ENCODE data around the gene LRRC45. TPM values are rescaled to one million over a fixed set of nuclear protein-coding genes. Genes with fewer than 3 reads are reported as not detected.

LRRC45 gene
- total and polyA plus RNA-seq, 9 donors, result 0.67 to 16.4 (median 7.1) TPM

DNA sequence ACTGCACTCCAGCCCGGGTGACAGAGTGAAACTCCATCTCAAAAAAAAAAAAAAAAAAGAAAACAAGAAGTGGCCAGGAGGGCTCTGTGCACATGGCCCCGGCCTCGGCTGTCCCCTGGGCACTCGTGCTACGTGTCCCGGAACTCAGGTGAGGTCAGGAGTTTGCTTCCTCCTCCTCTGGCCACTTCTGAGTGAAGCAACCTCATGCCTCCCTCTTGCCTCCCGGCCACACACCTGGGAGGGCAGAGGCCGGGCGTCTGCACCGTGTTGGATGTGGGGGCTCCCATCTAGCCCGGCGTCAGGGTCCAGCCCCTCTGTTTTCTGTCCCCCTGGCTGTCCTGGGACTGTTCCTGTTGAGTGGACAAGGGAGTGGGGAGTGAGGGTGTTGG is 23.5 kb upstream of the LRRC45 start:
- Histone ChIP-seq H3K4me3 (no peak overlapping the region), H3K9me3 (no peaks in the 10 kb centered on the region), H3K27ac (no peak overlapping the region), H3K4me1 (ENCODE audit: insufficient read depth) (peaks cover 7% of the 10 kb centered on the region), H3K36me3 (no peaks in the 10 kb centered on the region), H3K27me3 (no peaks in the 10 kb centered on the region)
- 82 to 92% (median 89%) methylated on average over 12 of the region's 12 CpGs for WGBS, 3 donors
- intact Hi-C loops (cut with DNase I), result loop anchor here in 1 of 4 donors (10.0 kb wide), 1 partner anchor 55 kb away; the partner anchor contains the start of genes GPS1 and RFNG
- no peak for DNase-seq
- TF ChIP-seq, protein P1, sequence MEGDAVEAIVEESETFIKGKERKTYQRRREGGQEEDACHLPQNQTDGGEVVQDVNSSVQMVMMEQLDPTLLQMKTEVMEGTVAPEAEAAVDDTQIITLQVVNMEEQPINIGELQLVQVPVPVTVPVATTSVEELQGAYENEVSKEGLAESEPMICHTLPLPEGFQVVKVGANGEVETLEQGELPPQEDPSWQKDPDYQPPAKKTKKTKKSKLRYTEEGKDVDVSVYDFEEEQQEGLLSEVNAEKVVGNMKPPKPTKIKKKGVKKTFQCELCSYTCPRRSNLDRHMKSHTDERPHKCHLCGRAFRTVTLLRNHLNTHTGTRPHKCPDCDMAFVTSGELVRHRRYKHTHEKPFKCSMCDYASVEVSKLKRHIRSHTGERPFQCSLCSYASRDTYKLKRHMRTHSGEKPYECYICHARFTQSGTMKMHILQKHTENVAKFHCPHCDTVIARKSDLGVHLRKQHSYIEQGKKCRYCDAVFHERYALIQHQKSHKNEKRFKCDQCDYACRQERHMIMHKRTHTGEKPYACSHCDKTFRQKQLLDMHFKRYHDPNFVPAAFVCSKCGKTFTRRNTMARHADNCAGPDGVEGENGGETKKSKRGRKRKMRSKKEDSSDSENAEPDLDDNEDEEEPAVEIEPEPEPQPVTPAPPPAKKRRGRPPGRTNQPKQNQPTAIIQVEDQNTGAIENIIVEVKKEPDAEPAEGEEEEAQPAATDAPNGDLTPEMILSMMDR (IDR thresholded peaks at IDR 0.05), result no peak
- TF ChIP-seq EP300 (IDR thresholded peaks at IDR 0.05), result no peak
- TF ChIP-seq POLR2A (IDR thresholded peaks at IDR 0.05), result no peak

DNA sequence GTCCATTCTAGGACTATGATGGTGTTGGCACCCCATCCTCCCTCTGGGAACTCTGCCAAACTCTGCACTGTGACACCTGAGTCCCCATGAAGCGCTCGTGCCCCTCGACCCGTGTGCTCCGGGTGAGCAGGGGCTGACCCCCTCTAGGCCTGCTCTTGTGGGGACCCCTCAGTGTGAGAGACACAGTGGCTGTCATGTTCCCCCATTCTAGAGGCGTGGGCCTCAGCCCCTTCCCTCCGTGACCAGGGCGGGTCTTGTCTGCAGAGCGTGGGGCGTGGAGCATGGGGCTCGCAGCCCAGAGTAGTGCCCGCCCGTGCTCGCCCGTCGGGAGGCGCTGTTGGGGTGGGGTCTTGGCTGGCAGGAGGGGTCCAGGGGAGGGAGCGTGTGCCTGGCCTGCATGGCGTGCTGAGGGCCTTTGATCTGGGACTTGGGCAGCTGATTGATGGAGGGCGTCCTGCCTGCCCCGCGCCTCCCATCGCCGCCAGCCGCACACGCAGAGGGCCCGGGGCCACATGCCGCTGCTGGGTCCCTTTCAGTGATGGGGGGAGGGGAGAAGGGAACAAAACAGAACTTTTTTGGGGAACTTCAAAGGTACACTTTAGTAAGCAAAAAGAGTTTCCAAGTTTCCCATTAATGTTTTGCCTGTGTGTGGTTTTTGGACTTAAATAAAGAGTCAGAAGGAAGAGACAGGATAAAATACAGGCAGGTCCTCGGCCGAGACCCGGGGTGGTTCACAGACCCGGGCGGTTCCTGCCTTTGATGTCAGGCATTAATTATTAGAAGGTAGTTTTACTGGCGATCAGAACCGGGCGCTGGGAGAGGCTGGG is 22.9 kb upstream of the LRRC45 start:
- Histone ChIP-seq H3K36me3 (no peaks in the 10 kb centered on the region), H3K4me3 (no peak overlapping the region), H3K9me3 (no peaks in the 10 kb centered on the region), H3K27ac (no peak overlapping the region), H3K4me1 (ENCODE audit: insufficient read depth) (peaks cover 7% of the 10 kb centered on the region), H3K27me3 (no peaks in the 10 kb centered on the region)
- TF ChIP-seq POLR2A (IDR thresholded peaks at IDR 0.05), result no peak
- TF ChIP-seq EP300 (IDR thresholded peaks at IDR 0.05), result no peak
- TF ChIP-seq, protein P1 (IDR thresholded peaks at IDR 0.05), result no peak
- WGBS, 3 donors, result 76 to 83% (median 77%) methylated on average over 36 of the region's 36 CpGs
- no peak for DNase-seq
- intact Hi-C loops (cut with DNase I), result loop anchor here in 2 of 4 donors (5.0 to 10.0 kb wide), 2 partner anchors 38 to 55 kb away; partner anchors contain the start of genes GPS1 (in 1 of the 2), NOTUM (in 1 of the 2) and RFNG (in 1 of the 2)

DNA sequence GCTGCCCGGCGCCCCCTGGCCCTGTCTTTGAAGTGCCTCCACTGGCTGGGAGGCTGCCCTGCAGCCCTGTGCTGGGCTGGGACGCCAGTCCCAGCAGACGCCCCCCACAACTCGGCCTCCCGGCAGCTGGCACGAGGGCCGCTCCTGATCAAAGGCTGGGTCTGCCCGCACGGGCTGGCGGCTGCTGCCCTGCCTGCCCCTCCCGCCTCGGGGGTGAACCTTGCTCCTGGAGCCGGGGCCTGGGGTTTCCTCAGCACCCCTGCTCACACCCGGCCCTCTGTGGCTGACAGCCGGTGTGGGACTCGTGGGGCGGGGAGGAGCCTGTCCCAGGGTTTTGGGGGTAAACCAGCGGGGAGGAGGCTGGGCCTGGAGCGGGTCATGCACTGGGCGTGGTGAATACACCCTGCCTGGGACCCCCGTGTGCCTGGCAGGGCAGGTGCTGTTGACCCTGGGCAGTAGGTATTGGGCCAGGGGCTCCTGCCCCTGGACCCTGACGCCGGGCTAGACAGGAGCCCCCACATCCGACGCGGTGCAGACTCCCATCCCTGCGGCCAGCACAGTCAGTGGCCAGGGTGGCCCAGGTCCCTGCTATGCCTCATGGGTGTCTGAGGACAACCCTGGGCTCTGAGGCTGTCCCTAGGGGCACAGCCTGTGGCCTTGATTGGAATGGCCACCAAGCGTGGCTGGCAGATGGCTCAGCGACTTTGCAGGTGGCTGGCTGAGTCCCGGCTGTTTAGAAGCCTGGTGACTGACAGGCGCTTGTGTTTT is 22.1 kb upstream of the LRRC45 start:
- Histone ChIP-seq H3K27me3 (no peaks in the 10 kb centered on the region), H3K9me3 (no peaks in the 10 kb centered on the region), H3K4me3 (no peak overlapping the region), H3K36me3 (no peaks in the 10 kb centered on the region), H3K27ac (no peak overlapping the region), H3K4me1 (ENCODE audit: insufficient read depth) (peaks cover 7% of the 10 kb centered on the region)
- 77 to 90% (median 85%) methylated on average over 28 to 32 of the region's 32 CpGs for WGBS, 3 donors
- no peak for DNase-seq
- intact Hi-C loops (cut with DNase I), result loop anchor here in 1 of 4 donors (5.0 kb wide), 1 partner anchor 39 kb away; the partner anchor contains the start of gene NOTUM
- TF ChIP-seq, protein P1 (IDR thresholded peaks at IDR 0.05), result no peak
- no peak for TF ChIP-seq EP300 (IDR thresholded peaks at IDR 0.05)
- TF ChIP-seq POLR2A (IDR thresholded peaks at IDR 0.05), result no peak

DNA sequence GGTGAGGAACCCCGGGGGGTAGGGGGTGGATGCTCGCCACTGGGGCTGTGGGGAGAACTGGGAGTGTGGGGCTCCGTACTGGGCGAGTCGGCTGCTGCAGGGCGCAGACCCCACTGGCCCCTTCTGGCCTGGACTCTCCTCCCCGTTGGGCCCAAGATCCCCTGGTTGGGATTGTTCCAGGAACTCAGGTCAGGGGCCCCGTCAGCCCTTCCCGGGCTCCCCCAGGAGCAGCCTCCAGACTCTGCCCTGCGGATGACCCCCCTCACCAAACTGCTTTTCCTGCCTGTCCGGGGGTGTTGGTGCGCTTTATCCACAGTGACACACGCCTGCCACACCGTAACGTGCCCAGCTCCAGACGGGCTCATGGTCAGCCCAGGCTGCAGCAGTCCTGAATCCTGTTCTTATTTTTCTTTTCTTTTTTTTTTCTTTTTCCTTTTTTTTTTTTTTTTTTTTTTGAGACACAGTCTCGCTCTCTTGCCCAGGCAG is 21.5 kb upstream of the LRRC45 start:
- H3K9me3 ChIP-seq, result no peaks in the 10 kb centered on the region
- H3K27me3 ChIP-seq, result no peaks in the 10 kb centered on the region
- TF ChIP-seq, protein P1 (IDR thresholded peaks at IDR 0.05), result no peak
- no peak for TF ChIP-seq EP300 (IDR thresholded peaks at IDR 0.05)
- no peak for TF ChIP-seq POLR2A (IDR thresholded peaks at IDR 0.05)
- no peak overlapping the region for H3K4me3 ChIP-seq
- DNase-seq, result no peak
- intact Hi-C loops (cut with DNase I), result loop anchor here in 1 of 4 donors (5.0 kb wide), 1 partner anchor 39 kb away; the partner anchor contains the start of gene NOTUM
- WGBS, 3 donors, result 85 to 92% (median 87%) methylated on average over 16 to 17 of the region's 17 CpGs
- H3K36me3 ChIP-seq, result no peaks in the 10 kb centered on the region
- no peak overlapping the region for H3K27ac ChIP-seq
- H3K4me1 ChIP-seq (ENCODE audit: insufficient read depth), result peaks cover 7% of the 10 kb centered on the region
